Fibroblast of skin of scalp (primary cell): ENCODE measurements around the gene TMEM129.

ENCODE experiments used
- DNase-seq: peaks from one replicate; pipeline ENCODE4 v3.0.0-alpha.2; 2013

Gene TMEM129

GRCh38 chr4:1666391-1666790 is 54.7 kb downstream of the TMEM129 start:
- DNase-seq, result no peak
